Vagina (tissue), 2 donors: ENCODE measurements around the gene ADAMTS2.

Experiments used
- POLR2AphosphoS5 ChIP-seq, 2 donors: sonication (generic); formaldehyde crosslinking; IDR thresholded peaks; one replicate each; pipeline ENCODE4 v1.9.0; 2017; ENCODE audit warnings: antibody characterized with exemption in 2 of 2, mild to moderate bottlenecking in 2 of 2, low read depth in 1 of 2; ENCODE audit not compliant: insufficient read depth in 1 of 2
- TF ChIP-seq, protein P1 (sequence below), 3 experiments: fragments of 450-650 bp in 2 of 3; fragments of 200-600 bp in 1 of 3; sonication (generic) in 1 of 3; IDR thresholded peaks; one replicate each; pipeline ENCODE4 v1.5.1; 2017 to 2019; ENCODE audit warnings: antibody characterized with exemption in 3 of 3, mild to moderate bottlenecking in 2 of 3, moderate library complexity in 2 of 3

- TF ChIP-seq, protein P1, sequence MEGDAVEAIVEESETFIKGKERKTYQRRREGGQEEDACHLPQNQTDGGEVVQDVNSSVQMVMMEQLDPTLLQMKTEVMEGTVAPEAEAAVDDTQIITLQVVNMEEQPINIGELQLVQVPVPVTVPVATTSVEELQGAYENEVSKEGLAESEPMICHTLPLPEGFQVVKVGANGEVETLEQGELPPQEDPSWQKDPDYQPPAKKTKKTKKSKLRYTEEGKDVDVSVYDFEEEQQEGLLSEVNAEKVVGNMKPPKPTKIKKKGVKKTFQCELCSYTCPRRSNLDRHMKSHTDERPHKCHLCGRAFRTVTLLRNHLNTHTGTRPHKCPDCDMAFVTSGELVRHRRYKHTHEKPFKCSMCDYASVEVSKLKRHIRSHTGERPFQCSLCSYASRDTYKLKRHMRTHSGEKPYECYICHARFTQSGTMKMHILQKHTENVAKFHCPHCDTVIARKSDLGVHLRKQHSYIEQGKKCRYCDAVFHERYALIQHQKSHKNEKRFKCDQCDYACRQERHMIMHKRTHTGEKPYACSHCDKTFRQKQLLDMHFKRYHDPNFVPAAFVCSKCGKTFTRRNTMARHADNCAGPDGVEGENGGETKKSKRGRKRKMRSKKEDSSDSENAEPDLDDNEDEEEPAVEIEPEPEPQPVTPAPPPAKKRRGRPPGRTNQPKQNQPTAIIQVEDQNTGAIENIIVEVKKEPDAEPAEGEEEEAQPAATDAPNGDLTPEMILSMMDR (IDR thresholded peaks at IDR 0.05), result no peak
- no peak for TF ChIP-seq POLR2AphosphoS5 (IDR thresholded peaks at IDR 0.05; ENCODE audit: insufficient read depth in 1 of 2, low read depth in 1 of 2)
Observed at GRCh38 chr5:179294131-179294780, 51.0 kb downstream of the ADAMTS2 start.
